GM21825 (cell line): ENCODE measurements around the gene ERCC4.

ENCODE experiments used
- ATAC-seq: cut with Tn5 transposase; IDR thresholded peaks from one replicate; pipeline ENCODE4 v1.9.1; 2021; ENCODE audit warnings: mild to moderate bottlenecking, moderate library complexity; ENCODE audit not compliant: unreplicated experiment

Gene ERCC4

GRCh38 chr16:13909872-13910303 is 10.1 kb upstream of the ERCC4 start:
- ATAC-seq = no peak

DNA sequence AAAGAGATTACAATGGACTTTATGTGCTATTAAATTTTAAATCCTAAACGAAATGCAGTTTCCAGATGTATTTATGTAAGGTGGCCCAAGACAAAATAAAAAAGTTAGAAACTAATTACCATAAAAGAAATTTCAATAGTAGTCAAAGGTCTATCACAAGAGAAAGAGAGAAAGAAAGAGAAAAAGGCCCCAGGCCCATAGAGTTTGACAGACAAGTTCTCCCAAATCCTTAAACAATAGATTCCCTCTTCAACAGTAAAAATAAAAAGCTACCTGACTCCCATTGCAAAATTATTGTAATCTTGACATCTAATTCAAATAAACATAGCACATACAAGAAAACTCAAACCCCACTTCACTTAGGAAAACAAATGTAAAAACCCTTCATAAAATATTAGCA is 8.6 kb upstream of the ERCC4 start:
- no peak for ATAC-seq

- no peak for ATAC-seq
Observed at GRCh38 chr16:13911871-13912270, 8.1 kb upstream of the ERCC4 start.

- ATAC-seq = no peak
Observed at GRCh38 chr16:13912891-13913290, 7.1 kb upstream of the ERCC4 start.

- no peak for ATAC-seq
Observed at GRCh38 chr16:13913374-13914292, 6.3 kb upstream of the ERCC4 start.

GRCh38 chr16:13915033-13915635 is 4.8 kb upstream of the ERCC4 start:
- ATAC-seq = no peak

DNA sequence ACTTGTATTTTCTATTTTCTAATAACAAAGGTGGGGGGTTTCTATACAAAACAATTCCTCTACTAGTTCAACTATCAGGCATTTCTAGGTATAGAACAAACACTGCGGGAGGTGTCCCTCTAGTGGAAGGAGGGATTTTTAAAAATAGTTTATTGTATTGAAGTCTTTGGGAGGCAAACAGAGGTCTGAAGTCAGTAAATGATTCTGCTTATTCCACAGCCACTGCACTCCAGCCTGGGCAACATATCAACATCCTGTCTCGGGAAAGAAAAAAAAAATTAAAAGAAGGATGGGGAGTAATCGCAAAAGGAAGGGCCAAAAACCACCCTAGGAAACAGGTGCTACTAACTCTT is 648 bp upstream of the ERCC4 start:
- ATAC-seq = no peak

GRCh38 chr16:13920510-13920818 is 510 bp downstream of the ERCC4 start:
- ATAC-seq = no peak

DNA sequence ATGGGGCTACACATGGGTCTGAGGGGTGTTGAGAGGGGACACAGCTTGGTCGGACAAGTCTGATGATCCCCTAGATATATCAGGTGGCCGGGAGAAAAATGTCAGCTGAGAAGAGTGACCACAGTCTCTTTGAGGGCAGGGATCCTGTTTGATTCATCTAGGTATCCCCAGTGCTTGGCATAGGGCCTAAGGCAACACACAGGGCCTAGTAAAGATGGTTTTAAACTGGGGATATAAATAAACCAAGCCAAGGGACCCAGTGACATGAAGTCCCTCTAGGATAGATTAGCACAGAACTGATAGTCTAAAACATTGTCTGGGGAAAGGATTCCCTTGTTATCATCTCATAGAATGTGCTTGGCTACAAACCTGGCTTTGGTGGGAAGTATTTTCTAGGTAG is 1.4 kb downstream of the ERCC4 start:
- no peak for ATAC-seq

- ATAC-seq = no peak
Observed at GRCh38 chr16:13923703-13924298, 3.8 kb downstream of the ERCC4 start.

GRCh38 chr16:13926464-13926863 is 6.5 kb downstream of the ERCC4 start:
- ATAC-seq = no peak

- ATAC-seq = no peak
Observed at GRCh38 chr16:13926891-13927290, 6.9 kb downstream of the ERCC4 start.

GRCh38 chr16:13928646-13929045 is 8.7 kb downstream of the ERCC4 start:
- no peak for ATAC-seq

GRCh38 chr16:13931845-13932244 is 11.9 kb downstream of the ERCC4 start:
- ATAC-seq = no peak

- ATAC-seq = no peak
Observed at GRCh38 chr16:13935408-13935807, 15.5 kb downstream of the ERCC4 start.

DNA sequence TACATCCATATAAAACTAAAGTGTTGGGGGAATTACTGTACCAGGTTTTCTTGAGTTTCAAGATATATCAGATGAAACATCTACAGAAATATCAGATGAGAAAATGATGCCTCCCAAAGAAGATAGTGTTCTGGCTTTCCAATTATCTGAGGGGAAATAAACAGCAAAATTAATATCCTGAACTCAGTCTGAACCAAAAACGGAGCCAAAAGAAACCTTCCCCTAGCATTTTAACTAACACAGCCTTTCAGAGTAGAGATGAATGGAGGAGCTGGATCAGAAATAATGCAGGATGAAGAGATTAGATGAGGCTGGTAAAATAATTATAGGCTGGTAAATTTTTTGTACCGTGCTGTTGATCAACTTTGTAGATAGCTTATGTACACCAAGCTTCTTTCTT is 16.2 kb downstream of the ERCC4 start:
- no peak for ATAC-seq

DNA sequence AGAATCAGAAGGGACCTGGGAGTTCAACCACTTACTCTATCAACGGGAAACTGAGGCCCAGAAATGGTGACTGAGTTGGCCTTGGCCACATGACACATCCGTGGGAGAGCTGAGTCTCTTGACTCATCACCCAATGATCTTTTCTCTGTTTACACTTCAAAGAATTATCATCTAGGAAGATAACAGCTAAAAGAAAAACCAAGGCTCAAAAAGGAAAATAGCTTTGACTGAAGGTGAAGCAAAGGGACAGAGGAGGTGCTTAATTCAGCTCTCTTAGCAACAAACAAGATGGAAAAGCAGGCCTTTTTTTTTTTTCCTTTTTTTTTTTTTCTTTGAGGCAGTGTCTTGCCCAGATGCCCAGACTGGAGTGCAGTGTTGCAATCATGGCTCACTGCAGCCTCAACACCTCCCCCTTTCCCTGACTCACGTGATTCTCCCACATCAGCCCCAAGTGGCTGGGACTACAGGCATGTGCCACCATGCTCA is 16.7 kb downstream of the ERCC4 start:
- ATAC-seq = no peak

DNA sequence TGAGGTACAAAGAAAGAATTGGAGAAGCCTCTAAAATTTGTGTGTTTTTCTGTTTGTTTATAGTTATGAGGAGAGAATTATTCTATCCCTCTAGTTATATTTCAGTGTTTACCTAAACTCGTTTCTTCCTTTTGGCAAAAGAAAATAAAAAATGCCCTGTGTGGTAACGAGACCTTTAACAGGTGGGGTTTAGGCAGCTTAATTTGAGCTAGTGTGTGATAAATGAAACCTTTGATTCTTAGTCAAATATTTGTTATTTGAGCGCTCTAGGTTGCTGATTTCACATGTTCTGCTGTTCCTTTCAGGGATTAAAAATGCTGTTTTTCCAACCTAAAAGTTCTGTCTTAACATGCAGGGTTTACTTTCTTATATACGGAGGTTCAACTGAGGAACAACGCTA is 17.5 kb downstream of the ERCC4 start:
- ATAC-seq = no peak

DNA sequence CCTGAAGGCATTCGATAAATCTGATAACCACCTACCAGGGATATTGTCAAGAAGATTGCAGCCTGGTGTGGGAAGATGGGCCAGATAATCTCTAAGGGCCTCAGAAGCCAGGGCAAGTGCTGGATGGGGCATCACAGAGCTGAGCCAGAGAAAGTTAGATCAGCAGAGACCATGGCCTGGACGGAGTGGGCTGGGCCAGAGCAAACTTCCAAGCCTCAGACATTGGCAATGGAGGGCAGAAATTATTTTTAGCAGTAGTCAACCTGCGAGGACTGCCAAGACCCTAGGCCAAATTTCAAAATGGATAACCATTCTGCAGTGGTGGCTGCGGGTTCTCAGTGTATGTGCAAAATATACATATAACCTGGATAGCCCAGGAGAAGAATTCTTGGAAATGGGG is 18.5 kb downstream of the ERCC4 start:
- no peak for ATAC-seq

DNA sequence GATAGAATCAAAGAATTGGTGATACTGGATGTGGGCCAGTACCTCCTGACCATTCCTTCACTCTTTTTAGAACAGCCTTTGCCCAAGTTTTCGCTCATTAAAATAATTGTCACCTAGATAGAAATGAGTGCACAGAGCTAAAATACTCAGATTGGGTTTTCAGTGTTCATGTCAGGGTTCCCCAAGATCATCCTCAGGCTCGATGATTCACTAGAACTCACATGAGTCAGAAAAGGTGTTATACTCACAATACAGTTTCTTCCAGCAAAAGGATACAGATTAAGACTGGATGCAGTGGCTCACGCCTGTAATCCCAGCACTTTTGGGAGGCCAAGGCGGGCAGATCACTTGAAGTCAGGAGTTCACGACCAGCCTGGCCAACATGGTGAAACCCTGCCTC is 19.9 kb downstream of the ERCC4 start:
- no peak for ATAC-seq

- ATAC-seq = no peak
Observed at GRCh38 chr16:13940397-13940933, 20.5 kb downstream of the ERCC4 start.

DNA sequence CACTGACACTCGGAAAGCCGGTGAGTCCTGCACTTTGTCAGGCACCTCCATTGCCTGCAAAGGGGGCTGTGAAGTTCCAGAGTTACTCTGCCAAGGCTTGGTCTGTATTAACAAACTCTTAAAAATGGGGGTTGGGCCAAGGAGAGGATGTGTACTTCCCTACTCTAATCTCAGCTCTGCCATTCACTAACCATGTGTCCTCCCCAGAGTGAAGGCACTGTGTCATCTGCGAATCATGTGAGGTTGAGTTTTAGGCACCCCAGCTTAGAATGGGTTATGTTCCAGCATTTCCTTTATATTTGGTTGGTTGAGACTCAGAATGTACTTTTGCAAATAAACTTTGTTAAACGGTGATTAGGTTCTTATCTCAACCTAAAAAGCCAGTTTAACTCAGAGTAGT is 24.9 kb downstream of the ERCC4 start:
- no peak for ATAC-seq
